SIG-M5 (cell line): Measurements from ENCODE around the gene NPAS1.

Source experiments
- DNase-seq: peaks from one replicate; lab custom pipeline; 2025; lab: John Stamatoyannopoulos, UW

The NPAS1 gene

DNA sequence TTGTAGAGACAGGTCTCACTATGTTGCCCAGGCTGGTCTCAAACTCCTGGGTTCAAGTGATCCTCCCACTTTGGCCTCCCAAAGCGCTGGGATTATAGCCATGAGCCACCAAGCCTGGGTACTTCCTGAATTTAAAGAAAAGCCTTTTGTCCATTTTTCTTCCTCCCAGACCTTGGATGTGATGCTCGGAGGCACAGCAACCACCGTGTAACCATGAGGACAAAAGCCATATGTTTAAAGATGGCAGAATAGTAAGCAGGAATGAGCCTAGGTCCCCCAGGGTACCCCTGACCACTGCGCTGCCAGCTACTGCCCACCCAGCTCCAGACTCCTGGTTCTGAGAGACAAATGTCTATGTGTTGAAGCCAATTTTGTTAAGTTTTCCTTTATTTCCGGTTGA lies 62.9 kb downstream of the NPAS1 start:
- no peak for DNase-seq

DNA sequence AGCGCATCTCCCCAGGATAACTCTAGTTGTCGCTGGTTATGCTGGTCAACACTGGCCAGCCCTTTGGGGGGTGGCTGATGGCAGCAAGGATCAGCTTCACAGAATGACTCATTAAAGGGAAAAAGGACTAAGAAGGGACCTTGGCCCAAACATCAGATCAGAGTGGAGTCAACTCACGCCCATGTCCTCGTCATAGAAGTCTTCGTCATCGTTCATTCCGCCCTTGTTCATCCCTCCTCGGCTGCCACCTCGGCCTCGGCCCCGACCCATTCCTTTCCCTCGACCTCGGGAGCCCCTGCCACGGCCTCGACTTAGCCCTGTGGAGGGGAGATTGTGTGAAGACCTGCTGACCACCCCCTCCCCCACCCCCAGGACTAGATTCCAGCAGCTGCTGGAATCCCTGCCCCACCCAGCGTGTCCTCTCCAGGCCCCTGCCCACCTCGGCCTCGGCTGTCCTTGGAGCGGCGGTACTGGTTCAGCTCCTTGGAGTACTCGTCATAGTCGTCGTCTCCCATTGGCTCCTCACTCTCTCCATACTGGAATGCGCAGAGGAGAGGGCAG lies 65.3 kb downstream of the NPAS1 start:
- DNase-seq, result no peak

DNA sequence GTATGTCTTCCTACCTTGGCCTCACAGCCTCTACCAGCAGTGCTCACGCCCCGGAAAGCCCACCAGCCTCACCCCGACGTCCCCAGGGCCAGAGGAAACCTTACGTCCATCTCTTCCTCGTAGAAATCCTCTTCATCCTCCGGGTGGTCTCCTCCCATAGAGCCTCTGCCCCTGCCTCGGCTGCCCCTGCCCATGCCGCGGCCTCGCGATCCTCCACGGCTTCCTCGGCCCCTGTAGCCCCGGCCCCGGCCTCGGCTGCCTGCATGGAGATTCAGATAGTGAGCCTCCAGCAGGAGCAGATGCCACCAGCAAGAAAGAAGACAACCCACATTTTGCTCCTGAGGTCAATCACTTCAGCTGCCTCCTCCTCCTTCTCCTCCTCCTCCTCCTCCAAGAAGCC lies 66.6 kb downstream of the NPAS1 start:
- DNase-seq, result no peak

DNA sequence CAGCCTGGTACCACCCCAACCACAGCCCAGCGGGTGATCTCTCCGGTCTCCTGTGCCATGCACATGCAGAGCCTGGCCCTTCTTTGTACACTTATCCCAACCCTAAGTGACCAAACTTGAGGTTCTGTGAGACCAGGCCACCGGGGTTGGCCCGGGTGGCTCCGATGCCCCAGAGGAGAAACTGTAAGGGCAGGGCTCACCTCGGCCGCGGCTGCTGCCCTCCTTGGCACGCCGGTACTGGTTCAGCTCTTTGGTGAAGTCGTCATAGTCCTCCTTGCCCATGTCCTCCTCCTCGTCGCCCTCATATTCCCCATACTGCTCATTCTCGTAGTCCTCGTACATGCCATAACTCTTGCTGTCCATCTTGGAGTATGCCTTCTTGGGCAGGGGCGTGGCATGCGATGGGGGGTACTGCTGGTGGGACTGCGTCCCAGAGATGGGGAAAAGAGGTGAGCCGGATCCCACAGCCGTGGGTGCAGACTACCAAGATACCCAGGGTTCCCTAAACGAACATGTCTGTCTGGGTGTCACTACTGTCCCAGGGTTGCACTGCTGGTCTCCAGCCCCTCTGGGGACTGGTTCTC lies 70.2 kb downstream of the NPAS1 start:
- no peak for DNase-seq

DNA sequence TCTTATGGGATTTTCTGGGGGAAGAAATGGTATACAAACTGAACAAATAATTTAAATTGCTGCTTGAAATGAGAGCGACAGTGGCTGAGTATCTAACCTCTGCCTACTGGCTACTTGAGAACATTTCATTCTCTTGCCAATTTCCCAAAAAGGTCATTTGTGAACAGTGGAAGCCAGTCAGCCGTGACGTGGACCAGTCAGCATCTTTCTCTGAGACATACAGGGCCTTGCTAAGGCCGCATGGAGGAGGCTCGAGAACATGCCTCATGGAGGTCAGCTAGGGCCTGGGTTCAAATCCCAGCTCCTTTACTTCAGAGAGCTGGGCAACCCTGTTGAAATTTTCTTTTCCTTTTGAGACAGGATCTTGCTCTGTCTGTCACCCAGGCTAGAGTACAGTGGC lies 73.6 kb downstream of the NPAS1 start:
- no peak for DNase-seq

DNA sequence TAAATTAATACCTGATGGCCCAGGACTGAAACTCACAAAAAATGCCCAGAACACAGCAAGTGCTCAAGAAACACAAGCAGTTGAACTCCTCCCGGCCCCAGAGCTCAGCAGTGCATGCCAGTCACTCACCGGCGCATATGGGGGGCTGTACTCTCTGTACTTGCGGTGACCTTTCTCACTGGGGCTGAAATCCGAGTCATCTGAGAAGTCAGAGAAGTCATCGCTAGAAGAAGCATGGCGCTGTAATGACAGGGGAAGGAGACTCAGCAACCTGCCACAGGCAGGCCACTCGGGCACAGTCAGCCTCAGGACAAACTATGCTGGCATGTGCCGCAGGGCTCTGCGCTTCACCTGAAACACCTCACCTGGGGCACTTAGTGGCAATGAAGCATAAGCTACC lies 74.2 kb downstream of the NPAS1 start:
- no peak for DNase-seq

DNA sequence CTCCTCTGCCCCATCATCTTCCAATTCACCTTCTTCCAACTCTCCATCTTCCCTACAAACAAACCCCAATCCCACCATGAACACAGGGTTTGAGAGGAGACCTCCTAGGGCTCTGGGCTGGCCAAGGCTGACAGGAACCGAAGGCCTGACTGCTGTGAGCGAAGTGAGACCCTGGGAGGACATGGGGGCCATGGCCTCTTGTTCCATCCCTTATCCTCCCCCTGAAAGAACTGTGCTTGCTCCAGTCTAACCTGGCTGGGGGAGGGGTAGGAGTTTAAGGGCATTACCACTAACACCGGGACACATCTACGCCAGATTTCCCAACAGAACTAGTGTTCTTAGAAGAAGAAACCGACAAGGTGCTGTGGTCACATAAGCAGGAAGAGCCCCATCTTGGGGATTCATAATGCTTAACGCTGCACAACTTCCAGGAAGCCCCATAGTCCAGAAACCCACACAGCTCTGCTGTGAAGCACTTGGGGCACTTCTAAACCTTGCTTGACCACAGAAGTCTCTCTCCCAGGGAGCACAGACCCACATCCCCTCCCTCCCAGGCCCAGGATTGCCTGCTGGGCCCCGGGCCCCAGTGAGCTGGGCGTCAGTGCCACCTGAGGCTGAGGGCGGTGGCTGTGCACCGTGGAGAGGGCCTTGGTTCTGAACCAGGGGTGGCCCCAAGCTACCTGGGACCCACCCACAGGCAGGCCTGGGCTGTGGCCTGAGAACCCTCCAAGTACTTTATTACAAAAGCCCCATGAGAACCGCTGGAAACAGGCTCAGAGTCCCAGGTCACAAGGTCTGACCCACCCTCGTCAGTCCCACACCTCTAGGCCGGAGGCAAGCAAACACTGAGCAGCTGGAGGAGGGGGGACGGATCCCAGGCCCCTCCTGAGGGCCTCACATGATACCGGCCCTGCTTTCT lies 75.2 kb downstream of the NPAS1 start:
- DNase-seq, result no peak
